ENCODE data around the gene ATP11A.

- TF ChIP-seq CTCF (IDR thresholded peaks at IDR 0.05) (no peak), POLR2A (IDR thresholded peaks at IDR 0.05) (no peak)
These were observed 90.2 kb downstream of the ATP11A start for GRCh38 chr13:112779856-112780604.

Data from thyroid gland (tissue), 4 donors.